ENCODE results near the gene HDAC5. TPM values are rescaled to one million over a fixed set of nuclear protein-coding genes. Genes with fewer than 3 reads are reported as not detected.

The HDAC5 gene
- polyA plus RNA-seq, 6 donors from 2014 or later, result 27.5 to 79.5 (median 41.2) TPM

DNA sequence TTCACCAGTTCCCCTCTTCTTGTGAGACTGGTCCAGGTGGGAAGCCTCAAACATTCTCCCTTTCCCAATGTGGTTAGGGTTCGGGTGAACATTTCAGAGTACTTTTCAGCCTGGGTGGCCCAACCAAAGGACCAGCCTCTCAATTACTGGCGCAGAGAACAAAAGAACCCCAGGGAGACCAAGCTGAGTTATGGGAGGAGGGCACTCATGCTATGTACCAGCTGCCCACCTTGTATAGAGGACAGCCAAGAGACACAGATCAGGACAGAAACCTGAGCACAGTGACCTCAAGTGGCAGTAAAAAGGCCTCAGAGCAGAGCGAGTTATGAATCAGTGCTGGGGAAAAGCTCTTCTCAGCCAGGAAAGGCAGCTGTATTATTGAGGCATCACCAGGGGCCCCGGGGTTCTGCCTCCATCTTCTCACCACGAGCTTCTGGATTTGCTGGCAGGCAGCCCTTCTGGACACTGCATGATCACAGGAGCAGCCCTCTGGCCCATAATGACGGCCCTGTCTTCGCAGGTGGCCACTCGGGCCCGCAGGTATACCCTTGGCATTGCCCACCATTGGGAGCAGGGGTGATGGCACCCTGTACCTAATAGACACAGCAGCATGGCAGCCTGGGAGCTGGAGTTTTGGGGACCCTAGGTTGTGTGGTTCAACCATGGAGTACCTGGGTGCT lies 49.1 kb downstream of the HDAC5 start:
- H3K9me3 Mint-ChIP-seq, result no peaks in the 10 kb centered on the region
- no peaks in the 10 kb centered on the region for H3K36me3 Mint-ChIP-seq
- ATAC-seq (ENCODE audit: low read depth in 2 of 2), result no peak
- peak overlapping the region in 3 of 8 donors; percentile 2 to 63 (median 47) for H3K4me3 Mint-ChIP-seq
- peaks cover 25 to 38% (median 31%) of the 10 kb centered on the region in 3 donors for H3K4me1 Mint-ChIP-seq
- no peak overlapping the region for H3K27ac Mint-ChIP-seq
- no peaks in the 10 kb centered on the region for H3K27me3 Mint-ChIP-seq
- no peak for DNase-seq

DNA sequence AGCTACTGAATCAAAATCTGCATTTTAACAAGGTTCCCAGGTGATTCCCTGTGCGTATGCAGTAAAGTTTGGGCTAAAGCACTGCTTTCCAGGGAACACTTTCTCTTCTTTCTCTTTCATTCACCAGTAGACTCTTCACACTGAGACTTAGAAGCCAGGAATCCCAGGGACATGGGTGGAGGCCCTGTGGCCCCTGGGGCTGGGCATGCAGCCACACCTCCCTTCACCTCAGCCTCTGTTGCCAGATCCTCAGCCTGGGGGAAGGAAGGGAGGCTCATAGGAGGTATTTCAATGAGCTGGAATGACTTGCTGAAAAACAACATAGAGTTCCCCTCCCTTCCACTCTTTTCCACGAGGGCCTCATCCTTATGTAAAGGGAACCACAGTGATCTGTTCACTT lies 51.7 kb downstream of the HDAC5 start:
- no peak for DNase-seq
- H3K27me3 Mint-ChIP-seq, result no peaks in the 10 kb centered on the region
- H3K9me3 Mint-ChIP-seq, result no peaks in the 10 kb centered on the region
- no peaks in the 10 kb centered on the region for H3K36me3 Mint-ChIP-seq
- ATAC-seq (ENCODE audit: low read depth in 2 of 2), result no peak
- H3K4me1 Mint-ChIP-seq, result peaks cover 29 to 54% (median 31%) of the 10 kb centered on the region in 3 donors
- peak overlapping the region; percentile 88 to 99 (median 94) for H3K4me3 Mint-ChIP-seq
- peak overlapping the region in 5 of 6 donors; percentile 62 to 95 (median 79) for H3K27ac Mint-ChIP-seq

DNA sequence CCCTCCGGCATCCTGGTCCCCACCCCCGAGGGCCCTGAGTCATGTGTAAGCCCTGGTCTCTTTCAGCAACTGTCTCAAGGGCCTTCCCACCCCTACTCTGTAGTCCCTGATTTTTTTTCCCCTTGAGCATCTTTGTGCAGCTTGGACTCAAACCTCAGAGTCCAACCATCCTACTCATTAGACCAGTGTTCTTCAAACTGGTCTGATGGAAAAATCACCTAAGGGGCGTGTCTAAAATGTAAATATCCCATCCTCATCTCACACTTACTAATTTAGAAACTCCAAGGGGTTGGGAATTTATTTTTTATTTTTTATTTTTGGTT lies 52.3 kb downstream of the HDAC5 start:
- Mint-ChIP-seq H3K4me1 (peaks cover 29 to 58% (median 34%) of the 10 kb centered on the region in 3 donors), H3K27me3 (no peaks in the 10 kb centered on the region), H3K4me3 (peak overlapping the region; percentile 92 to 99 (median 94)), H3K9me3 (no peaks in the 10 kb centered on the region), H3K36me3 (no peaks in the 10 kb centered on the region), H3K27ac (peak overlapping the region; percentile 18 to 97 (median 88))
- ATAC-seq (ENCODE audit: low read depth in 2 of 2) (no peak), DNase-seq (no peak)

DNA sequence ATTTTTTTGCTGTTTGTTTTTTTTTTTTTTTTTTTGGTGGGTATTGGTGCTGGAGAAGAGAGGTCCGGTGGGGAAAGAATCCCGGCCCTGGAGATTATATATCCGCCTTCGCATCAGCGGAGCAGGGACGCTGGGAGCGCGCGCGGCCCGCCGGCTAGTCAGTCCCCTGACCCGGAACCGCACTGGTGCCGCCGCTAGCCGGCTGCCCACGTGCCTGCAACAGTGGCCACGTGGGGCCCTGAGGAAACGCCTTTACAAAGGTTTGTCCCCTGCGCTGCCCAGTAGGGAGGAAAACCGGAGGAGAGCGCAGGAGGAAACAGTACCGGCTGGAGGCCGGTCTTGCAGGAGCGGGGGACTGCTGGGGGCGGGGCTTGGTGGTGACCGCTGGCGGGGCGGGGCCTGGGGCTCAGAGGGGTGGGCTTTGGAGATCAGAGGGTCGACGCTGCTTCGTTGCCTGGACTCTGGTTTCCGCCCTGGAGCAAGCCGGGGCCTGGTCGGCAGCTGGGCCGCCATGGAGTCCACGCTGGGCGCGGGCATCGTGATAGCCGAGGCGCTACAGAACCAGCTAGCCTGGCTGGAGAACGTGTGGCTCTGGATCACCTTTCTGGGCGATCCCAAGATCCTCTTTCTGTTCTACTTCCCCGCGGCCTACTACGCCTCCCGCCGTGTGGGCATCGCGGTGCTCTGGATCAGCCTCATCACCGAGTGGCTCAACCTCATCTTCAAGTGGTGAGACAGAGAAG lies 52.8 kb downstream of the HDAC5 start, which contains the start of gene G6PC3:
Gene G6PC3, plus strand, starts transcription at position 281 of the 743 bp plus-strand sequence. Its CDS starts 231 bp downstream, at position 512.
- DNase-seq (peak; percentile 76), ATAC-seq (ENCODE audit: low read depth in 2 of 2) (peak; percentile 47 to 52)
- Mint-ChIP-seq H3K27me3 (no peaks in the 10 kb centered on the region), H3K36me3 (no peaks in the 10 kb centered on the region), H3K9me3 (no peaks in the 10 kb centered on the region), H3K4me1 (peaks cover 29 to 60% (median 38%) of the 10 kb centered on the region in 3 donors), H3K27ac (peak within 1 kb of the TSS; percentile 72 to 97 (median 88)), H3K4me3 (peak within 1 kb of the TSS; percentile 92 to 99 (median 94))

DNA sequence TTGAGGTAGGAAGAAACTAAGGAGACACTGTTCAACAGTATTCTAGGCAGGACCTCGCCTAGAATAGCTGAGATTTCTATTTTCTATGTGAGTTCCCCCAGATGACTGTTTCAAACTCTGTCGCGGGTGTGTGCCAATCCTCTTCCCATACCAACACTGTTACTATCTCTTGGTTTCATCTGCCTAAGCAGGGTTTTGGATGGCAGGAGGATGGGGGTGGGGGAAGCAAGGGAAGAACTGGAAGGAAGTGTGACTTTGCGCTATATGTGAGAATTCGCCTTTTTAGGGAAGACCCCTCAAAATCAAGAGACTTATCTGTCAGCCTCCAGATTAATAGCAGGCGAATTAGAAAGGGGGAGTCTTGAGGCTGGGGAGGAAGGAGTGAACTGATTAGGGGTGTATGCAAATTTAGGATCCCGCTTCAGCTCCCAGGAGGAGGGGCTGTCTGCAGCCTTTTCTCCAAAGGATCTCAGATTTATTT lies 53.4 kb downstream of the HDAC5 start:
- Mint-ChIP-seq H3K4me3 (peak overlapping the region; percentile 92 to 99 (median 94)), H3K4me1 (peaks cover 33 to 66% (median 41%) of the 10 kb centered on the region in 3 donors), H3K27me3 (no peaks in the 10 kb centered on the region), H3K27ac (peak overlapping the region; percentile 72 to 93 (median 88)), H3K9me3 (no peaks in the 10 kb centered on the region), H3K36me3 (no peaks in the 10 kb centered on the region)
- ATAC-seq (ENCODE audit: low read depth in 2 of 2) (no peak), DNase-seq (no peak)

DNA sequence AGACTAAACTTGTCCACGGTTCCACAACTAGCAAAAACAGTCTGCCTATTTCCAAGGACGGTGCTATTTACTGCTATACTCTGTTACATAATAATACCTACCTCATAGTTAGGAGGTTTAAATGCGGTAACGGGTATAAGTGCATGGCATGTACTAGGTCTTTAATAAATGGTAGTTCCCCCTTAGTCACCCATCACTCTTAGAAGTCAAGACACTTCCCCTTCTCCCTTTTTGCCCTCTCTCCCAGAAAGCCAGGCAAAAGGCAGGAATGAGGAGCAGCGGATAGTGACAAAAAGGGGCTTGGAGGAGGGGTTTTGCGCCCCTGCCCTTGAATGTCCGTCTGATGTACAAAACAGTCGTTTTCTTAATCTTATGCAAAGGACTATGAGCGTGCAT lies 55.9 kb downstream of the HDAC5 start:
- DNase-seq (no peak), ATAC-seq (ENCODE audit: low read depth in 2 of 2) (no peak)
- Mint-ChIP-seq H3K27me3 (no peaks in the 10 kb centered on the region), H3K36me3 (no peaks in the 10 kb centered on the region), H3K27ac (peak overlapping the region in 2 of 6 donors; percentile 34 to 49), H3K4me3 (peak overlapping the region in 7 of 8 donors; percentile 2 to 96 (median 94)), H3K9me3 (no peaks in the 10 kb centered on the region), H3K4me1 (peaks cover 37 to 67% (median 47%) of the 10 kb centered on the region in 3 donors)

DNA sequence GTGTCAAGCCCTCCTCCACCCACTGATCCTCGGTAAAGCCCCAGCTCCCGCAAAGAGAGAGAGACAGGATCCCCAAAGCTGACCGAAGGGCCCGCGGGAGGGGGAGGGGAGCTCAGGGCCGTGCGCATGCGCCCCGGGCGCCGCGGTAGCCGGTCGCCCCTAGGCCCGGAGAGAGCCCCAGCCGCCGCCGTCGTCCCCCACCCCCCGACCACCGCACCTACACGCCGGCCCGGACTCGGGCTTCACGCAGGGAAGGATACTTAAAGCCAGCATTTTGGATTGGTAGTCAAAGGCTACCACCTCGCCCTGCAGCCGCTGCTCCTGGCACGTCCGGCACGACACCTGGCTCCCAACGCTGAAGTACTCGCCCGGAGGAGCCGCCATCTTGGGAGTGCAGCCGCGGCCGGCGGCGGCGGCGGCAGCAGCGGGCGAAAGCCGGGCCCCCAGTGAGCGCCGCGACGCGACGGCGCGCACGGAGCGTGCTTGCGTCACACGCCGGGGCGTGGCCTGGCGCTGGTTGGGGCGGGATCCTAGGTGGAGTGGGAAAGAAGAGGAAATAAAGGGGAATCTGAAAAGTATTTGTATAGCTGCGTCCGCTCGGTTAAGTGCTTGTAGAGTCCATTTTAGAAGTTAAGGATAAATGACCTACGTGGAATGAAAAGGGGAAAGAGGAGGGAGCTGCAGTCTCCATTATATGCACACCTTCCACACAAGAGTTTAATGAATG lies 57.1 kb downstream of the HDAC5 start, which contains the start of gene LSM12:
Gene LSM12, minus strand, starts transcription at position 468 of the 727 bp plus-strand sequence. Its CDS starts 84 bp downstream, at position 384.
- H3K36me3 Mint-ChIP-seq, result peaks cover 0 to 7% of the 10 kb centered on the region in 2 donors
- H3K27me3 Mint-ChIP-seq, result no peaks in the 10 kb centered on the region
- peak within 1 kb of the TSS; percentile 86 to 96 (median 94) for H3K4me3 Mint-ChIP-seq
- ATAC-seq (ENCODE audit: low read depth in 2 of 2) (peak; percentile 87), DNase-seq (peak; percentile 93)
- H3K9me3 Mint-ChIP-seq, result no peaks in the 10 kb centered on the region
- H3K4me1 Mint-ChIP-seq, result peaks cover 32 to 61% (median 43%) of the 10 kb centered on the region in 3 donors
- peak within 1 kb of the TSS; percentile 76 to 97 (median 95) for H3K27ac Mint-ChIP-seq

DNA sequence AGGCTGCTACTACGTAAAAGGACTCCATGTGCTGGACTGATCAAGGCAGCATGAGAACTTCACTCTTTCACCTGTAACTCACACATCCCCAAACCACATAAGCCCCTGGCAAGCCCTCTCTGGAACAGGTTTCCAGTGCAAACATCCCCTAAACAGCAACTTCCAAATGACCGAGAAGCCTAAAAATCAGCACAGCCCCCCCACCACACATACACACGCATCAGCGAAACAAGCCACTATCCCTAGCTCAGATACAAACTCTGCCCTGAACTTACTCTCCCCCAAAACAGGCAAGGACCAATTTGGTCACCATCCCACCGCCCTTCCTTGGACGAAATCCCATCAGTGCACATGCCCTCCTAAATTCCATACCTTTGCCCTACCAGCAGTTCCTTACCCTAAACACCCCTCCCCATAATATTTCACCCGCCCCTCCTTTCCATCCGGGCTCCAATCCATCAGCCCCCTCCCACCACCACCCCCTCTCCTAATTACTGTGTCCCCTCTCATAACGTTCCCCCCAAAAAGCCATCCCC lies 57.7 kb downstream of the HDAC5 start:
- Mint-ChIP-seq H3K36me3 (peaks cover 0 to 7% of the 10 kb centered on the region in 2 donors), H3K4me3 (peak overlapping the region; percentile 86 to 96 (median 94)), H3K27me3 (no peaks in the 10 kb centered on the region), H3K4me1 (peaks cover 28 to 58% (median 39%) of the 10 kb centered on the region in 3 donors), H3K27ac (peak overlapping the region; percentile 76 to 97 (median 95)), H3K9me3 (no peaks in the 10 kb centered on the region)
- DNase-seq, result no peak
- no peak for ATAC-seq (ENCODE audit: low read depth in 2 of 2)

DNA sequence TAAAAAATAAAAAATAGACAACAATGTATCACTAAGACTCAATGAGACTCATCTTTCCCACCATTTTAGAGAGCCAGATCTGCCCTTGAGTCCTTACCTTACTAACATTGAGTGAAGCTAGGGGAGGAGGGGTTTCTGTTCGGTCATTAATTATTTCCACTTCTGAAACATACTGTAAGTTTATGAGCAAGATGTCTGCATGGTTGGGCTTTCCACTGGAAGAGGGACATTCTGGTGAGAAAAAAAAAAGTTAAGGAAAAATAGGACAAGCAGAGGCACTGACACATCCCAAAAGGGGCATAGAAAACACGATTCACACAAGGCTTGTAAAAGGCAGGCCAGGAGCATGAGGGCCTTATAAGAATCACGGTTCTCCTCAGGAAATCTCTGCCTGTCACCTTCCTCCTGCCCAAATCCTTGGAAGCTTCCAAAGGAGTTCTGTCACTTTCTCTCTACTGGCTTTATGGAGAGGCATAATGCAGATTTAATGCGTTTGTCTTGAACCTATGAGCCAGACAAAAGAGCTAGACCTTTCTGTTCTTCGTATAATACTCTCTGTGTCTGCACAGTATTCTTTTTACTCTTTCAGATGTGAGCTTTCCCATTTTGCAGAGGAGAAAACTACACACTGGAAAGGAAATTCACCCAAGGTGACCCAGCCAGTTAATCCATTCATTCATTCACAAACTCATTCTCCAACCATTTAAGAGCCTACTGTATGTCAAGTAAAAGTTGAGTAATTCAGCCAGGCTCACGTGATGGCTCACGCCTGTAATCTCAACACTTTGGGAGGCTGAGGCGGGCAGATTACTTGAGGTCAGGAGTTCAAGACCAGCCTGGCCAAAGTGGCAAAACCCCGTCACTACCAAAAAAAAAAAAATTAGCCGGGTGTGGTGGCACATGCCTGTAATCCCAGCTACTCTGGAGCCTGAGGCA lies 59.5 kb downstream of the HDAC5 start:
- Mint-ChIP-seq H3K4me3 (peak overlapping the region in 5 of 8 donors; percentile 24 to 94 (median 43)), H3K4me1 (peaks cover 23 to 50% (median 30%) of the 10 kb centered on the region in 3 donors), H3K27ac (peak overlapping the region in 3 of 6 donors; percentile 42 to 65 (median 56)), H3K9me3 (no peaks in the 10 kb centered on the region), H3K27me3 (no peaks in the 10 kb centered on the region), H3K36me3 (peaks cover 0 to 7% of the 10 kb centered on the region in 2 donors)
- ATAC-seq (ENCODE audit: low read depth in 2 of 2) (no peak), DNase-seq (no peak)

DNA sequence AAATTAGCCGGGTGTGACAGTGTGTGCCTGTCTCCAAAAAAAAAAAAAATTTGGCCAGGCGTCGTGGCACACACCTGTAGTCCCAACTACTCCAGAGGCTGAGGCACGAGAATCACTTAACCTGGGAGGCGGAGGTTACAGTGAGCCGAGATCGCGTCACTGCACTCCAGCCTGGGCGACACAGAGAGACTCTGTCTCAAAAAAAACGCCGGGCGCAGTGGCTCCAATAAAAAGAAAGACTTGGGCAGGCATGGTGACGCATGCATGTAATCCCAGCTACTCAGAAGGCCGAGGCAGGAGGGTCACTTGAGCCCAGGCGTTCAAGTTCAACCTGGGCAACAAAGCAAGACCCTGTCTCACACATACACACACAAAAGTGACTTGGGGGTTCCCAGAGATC lies 60.6 kb downstream of the HDAC5 start:
- no peaks in the 10 kb centered on the region for H3K9me3 Mint-ChIP-seq
- no peaks in the 10 kb centered on the region for H3K27me3 Mint-ChIP-seq
- peak overlapping the region in 1 of 6 donors; percentile 37 for H3K27ac Mint-ChIP-seq
- no peak for ATAC-seq (ENCODE audit: low read depth in 2 of 2)
- peak overlapping the region in 1 of 8 donors; percentile 94 for H3K4me3 Mint-ChIP-seq
- peaks cover 20 to 50% (median 30%) of the 10 kb centered on the region in 3 donors for H3K4me1 Mint-ChIP-seq
- DNase-seq, result no peak
- peaks cover 0 to 7% of the 10 kb centered on the region in 2 donors for H3K36me3 Mint-ChIP-seq

DNA sequence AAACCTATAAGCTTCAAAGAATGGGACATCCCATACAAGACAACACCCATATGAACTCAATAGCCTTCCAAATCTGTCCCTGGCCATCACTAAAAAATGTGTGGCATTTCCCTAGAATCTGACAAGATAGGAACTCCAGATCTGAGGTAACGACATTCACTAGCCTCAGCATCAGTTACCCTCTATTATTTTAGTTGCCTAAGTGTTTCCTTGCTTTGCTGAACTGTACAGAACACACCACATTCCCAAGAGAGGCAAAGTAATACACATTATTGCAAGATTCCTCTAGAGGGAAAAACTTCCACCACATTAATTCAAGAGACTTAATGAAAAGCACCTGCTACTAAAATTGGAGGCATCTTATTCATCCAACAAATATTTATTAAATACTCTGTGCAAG lies 62.0 kb downstream of the HDAC5 start:
- H3K27ac Mint-ChIP-seq, result peak overlapping the region in 2 of 6 donors; percentile 6 to 93
- no peaks in the 10 kb centered on the region for H3K27me3 Mint-ChIP-seq
- no peaks in the 10 kb centered on the region for H3K9me3 Mint-ChIP-seq
- no peak for DNase-seq
- ATAC-seq (ENCODE audit: low read depth in 2 of 2), result no peak
- H3K4me1 Mint-ChIP-seq, result peaks cover 16 to 39% (median 30%) of the 10 kb centered on the region in 3 donors
- H3K4me3 Mint-ChIP-seq, result no peak overlapping the region
- peaks cover 0 to 7% of the 10 kb centered on the region in 2 donors for H3K36me3 Mint-ChIP-seq

Data from naive B cell (primary cell).